HG02885 (cell line): ENCODE data around the gene ITPRIPL2.
A peak's percentile ranks its signal among the peaks of the same experiment; 100 is the strongest.

Experiments used
- ATAC-seq: cut with Tn5 transposase; IDR thresholded peaks from one replicate; pipeline ENCODE4 v1.9.1; 2021; ENCODE audit warnings: mild to moderate bottlenecking; ENCODE audit not compliant: unreplicated experiment, poor library complexity

Gene ITPRIPL2

GRCh38 chr16:19116711-19117449 lies 3.1 kb downstream of the ITPRIPL2 start:
- ATAC-seq, result no peak

GRCh38 chr16:19118938-19119431 lies 5.2 kb downstream of the ITPRIPL2 start:
- no peak for ATAC-seq

- no peak for ATAC-seq
These were observed 5.8 kb downstream of the ITPRIPL2 start for GRCh38 chr16:19119564-19119963.

GRCh38 chr16:19123535-19124178 lies 9.9 kb downstream of the ITPRIPL2 start:
- no peak for ATAC-seq

GRCh38 chr16:19126300-19126699 lies 12.5 kb downstream of the ITPRIPL2 start:
- ATAC-seq, result no peak

- ATAC-seq, result peak; percentile 36
These were observed 13.4 kb downstream of the ITPRIPL2 start for GRCh38 chr16:19127205-19127604.

- peak; percentile 56 for ATAC-seq
These were observed 13.9 kb downstream of the ITPRIPL2 start for GRCh38 chr16:19127674-19128131.

GRCh38 chr16:19128454-19129200 lies 14.9 kb downstream of the ITPRIPL2 start:
- no peak for ATAC-seq

- no peak for ATAC-seq
These were observed 16.6 kb downstream of the ITPRIPL2 start for GRCh38 chr16:19130385-19130784.

GRCh38 chr16:19130852-19131824 lies 17.4 kb downstream of the ITPRIPL2 start:
- no peak for ATAC-seq

- no peak for ATAC-seq
These were observed 18.1 kb downstream of the ITPRIPL2 start for GRCh38 chr16:19131825-19132218.

GRCh38 chr16:19132255-19132654 lies 18.5 kb downstream of the ITPRIPL2 start:
- ATAC-seq, result no peak

GRCh38 chr16:19132898-19133297 lies 19.1 kb downstream of the ITPRIPL2 start:
- ATAC-seq, result no peak

- no peak for ATAC-seq
These were observed 19.8 kb downstream of the ITPRIPL2 start for GRCh38 chr16:19133600-19133999.

GRCh38 chr16:19135201-19135842 lies 21.6 kb downstream of the ITPRIPL2 start:
- ATAC-seq, result no peak

- ATAC-seq, result no peak
These were observed 22.2 kb downstream of the ITPRIPL2 start for GRCh38 chr16:19135896-19136438.

GRCh38 chr16:19136549-19137196 lies 22.9 kb downstream of the ITPRIPL2 start:
- ATAC-seq, result no peak
